ENCODE measurements around the gene C11orf52.

DNA sequence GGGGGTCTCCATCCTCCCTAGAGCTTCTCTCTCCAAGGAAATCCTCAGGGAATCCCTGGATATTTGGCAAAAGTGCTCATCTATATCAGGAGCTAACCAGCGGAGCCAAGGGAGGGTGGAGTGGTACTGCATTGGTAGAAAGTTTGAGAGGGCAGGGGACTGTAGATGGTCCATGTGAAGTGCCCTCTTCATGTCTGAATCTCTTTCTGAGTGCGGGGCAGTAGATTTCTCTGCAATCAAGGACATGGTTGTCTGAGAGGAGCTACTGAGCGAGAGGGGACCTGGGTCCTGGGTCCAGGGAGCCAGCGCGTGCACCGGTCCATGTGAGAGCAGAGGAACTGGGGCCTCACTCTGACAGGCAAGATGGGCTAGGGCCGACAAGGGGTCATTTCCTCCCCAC lies 19.1 kb downstream of the C11orf52 start:
- TF ChIP-seq, protein P1, sequence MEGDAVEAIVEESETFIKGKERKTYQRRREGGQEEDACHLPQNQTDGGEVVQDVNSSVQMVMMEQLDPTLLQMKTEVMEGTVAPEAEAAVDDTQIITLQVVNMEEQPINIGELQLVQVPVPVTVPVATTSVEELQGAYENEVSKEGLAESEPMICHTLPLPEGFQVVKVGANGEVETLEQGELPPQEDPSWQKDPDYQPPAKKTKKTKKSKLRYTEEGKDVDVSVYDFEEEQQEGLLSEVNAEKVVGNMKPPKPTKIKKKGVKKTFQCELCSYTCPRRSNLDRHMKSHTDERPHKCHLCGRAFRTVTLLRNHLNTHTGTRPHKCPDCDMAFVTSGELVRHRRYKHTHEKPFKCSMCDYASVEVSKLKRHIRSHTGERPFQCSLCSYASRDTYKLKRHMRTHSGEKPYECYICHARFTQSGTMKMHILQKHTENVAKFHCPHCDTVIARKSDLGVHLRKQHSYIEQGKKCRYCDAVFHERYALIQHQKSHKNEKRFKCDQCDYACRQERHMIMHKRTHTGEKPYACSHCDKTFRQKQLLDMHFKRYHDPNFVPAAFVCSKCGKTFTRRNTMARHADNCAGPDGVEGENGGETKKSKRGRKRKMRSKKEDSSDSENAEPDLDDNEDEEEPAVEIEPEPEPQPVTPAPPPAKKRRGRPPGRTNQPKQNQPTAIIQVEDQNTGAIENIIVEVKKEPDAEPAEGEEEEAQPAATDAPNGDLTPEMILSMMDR (IDR thresholded peaks at IDR 0.05) = no peak
- TF ChIP-seq POLR2A (IDR thresholded peaks at IDR 0.05) = no peak
